GM12865 (cell line): ENCODE data around the gene CIP2A.
"Not testable (repeated sequence)": the region's sequence is repeated elsewhere in the genome, so short reads cannot be mapped to it uniquely, and the experiment has no call there.

Experiments used
- DNase-seq: peaks from one replicate; pipeline ENCODE4 v3.0.0; 2010; ENCODE audit warnings: low read depth
- H3K4me3 ChIP-seq: 2 replicates; pipeline ENCODE4 v1.5.1; 2011; ENCODE audit warnings: mild to moderate bottlenecking, low read depth, low read length, control low read depth
- CTCF ChIP-seq: IDR thresholded peaks from 2 replicates; pipeline ENCODE4 v1.5.1; 2011; ENCODE audit warnings: low read length, control low read depth, low read depth, inconsistent platforms; ENCODE audit not compliant: insufficient read depth; ENCODE audit errors: missing control alignments

Gene CIP2A

GRCh38 chr3:108589081-108589997 lies at the start of gene CIP2A, which contains the start of gene DZIP3:
Gene CIP2A (minus strand): TSS chr3:108589438. CDS start chr3:108589375, 63 bp downstream.
Gene DZIP3 (plus strand): TSS chr3:108589722. CDS start chr3:108605407, 15,685 bp downstream.
- H3K4me3 ChIP-seq, result peak within 1 kb of the TSS; percentile 97
- peak; percentile 95 for DNase-seq
- no peak for TF ChIP-seq CTCF

GRCh38 chr3:108629974-108630373 lies 40.7 kb upstream of the CIP2A start:
- TF ChIP-seq CTCF, result no peak
- DNase-seq, result no peak
- no peak overlapping the region for H3K4me3 ChIP-seq

GRCh38 chr3:108623504-108623903 lies 34.3 kb upstream of the CIP2A start:
- no peak overlapping the region for H3K4me3 ChIP-seq
- no peak for TF ChIP-seq CTCF
- DNase-seq, result no peak

- DNase-seq, result no peak
- no peak overlapping the region for H3K4me3 ChIP-seq
- TF ChIP-seq CTCF, result no peak
These were observed 31.0 kb upstream of the CIP2A start for GRCh38 chr3:108620250-108620649.

- DNase-seq, result not testable (repeated sequence)
These were observed 26.9 kb upstream of the CIP2A start for GRCh38 chr3:108616090-108616489.

DNA sequence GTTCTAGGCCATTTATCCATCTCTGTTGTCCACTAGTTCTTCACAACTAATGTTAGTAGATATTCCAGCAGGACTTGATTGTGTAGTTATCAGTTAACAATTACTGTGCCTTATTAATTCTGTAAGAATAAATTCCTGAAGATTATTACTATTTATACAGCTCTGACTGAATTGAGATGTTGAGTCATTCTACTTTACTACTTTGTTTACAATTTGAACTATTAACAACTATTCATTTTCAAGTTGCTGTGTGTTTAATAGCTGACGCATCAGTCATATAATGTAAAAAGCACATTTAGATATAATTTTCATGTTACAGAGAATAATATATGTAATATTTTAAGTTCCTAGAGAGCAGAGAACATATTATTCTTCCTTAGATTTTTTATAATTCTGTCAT lies 21.4 kb upstream of the CIP2A start:
- no peak overlapping the region for H3K4me3 ChIP-seq
- no peak for TF ChIP-seq CTCF
- no peak for DNase-seq

More at GRCh38 chr3:108616090-108616489, 26.9 kb upstream of the CIP2A start:
- not testable (repeated sequence) for H3K4me3 ChIP-seq

- H3K4me3 ChIP-seq, result no peak overlapping the region
- no peak for TF ChIP-seq CTCF
- DNase-seq, result no peak
These were observed 19.5 kb upstream of the CIP2A start for GRCh38 chr3:108608750-108609149.
